Activated CD8-positive, alpha-beta memory T cell treated with anti-CD3 and anti-CD28 coated beads for 48 hours (primary cell): ENCODE measurements around the gene C4BPB.

Experiments
- DNase-seq, 3 experiments: peaks; one replicate each; pipeline ENCODE4 v3.0.0-alpha.2; 2020; ENCODE audit warnings: low read depth in 2 of 3, low spot score in 2 of 3

The C4BPB gene

DNA sequence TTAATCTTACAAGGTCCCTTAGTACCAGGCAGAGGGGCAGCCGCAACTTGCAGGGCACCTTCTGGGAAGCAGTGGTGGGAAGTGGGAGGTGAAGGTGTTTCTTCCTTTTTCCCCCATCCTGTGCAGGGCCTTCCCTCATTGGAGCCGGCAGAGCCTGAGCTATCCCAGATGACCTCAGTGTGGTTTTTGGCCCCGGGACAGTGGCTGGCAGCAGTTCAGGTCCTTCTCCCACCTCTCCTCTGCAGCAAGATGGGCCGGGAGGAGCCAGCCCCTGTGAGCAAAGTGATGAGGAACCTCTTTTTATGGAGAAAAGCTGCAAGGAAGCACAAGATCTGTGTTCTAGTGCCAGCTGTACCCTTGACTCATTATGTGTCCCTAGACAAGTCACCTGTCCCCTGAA is 28.8 kb upstream of the C4BPB start:
- no peak for DNase-seq

GRCh38 chr1:207060596-207060995 is 28.1 kb upstream of the C4BPB start:
- no peak for DNase-seq

DNA sequence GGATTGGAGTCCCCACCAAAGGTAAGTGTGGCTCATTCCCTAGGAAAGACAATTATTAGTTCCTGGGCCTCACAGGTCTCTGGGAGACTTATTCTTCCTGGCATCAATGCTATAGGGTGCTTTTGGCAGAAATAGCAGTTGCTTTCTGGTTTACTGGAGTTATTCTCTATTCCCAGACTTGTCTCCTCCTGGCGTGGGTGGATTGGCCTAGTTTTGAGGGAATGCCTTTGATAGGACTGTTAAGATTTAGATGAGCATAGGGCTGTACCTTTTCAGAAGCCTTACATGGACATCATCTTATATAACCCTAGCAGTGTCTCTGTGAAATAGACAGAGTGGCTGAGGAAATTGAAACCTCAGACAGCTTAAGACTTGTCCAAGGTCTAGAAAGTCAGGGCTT is 26.6 kb upstream of the C4BPB start:
- no peak for DNase-seq

GRCh38 chr1:207063014-207063413 is 25.6 kb upstream of the C4BPB start:
- no peak for DNase-seq

DNA sequence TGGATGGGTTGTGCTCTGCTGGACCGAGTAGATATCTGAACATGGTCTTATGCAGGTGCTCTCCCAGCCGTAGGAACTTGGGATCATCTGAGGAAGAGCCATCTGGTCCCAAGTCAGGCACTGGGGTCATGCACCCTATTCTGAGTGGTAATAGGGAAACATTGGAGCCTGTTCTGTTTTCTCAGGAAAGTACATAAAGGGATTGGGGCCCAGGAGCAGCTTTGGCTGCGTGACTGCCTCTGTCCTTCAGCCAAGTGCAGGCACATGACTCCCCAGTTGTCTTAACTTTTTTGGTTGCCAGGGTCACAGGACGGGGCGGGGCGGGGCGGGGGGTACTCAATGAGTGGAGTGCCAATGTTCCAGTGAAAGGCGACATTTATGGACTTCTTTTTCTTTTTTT is 24.1 kb upstream of the C4BPB start:
- DNase-seq, result no peak

- no peak for DNase-seq
Measured at GRCh38 chr1:207067185-207067584, 21.5 kb upstream of the C4BPB start.

- no peak for DNase-seq
Measured at GRCh38 chr1:207067665-207068064, 21.0 kb upstream of the C4BPB start.

GRCh38 chr1:207069061-207069460 is 19.6 kb upstream of the C4BPB start:
- DNase-seq, result no peak

- no peak for DNase-seq
Measured at GRCh38 chr1:207069858-207070506, 18.7 kb upstream of the C4BPB start.

DNA sequence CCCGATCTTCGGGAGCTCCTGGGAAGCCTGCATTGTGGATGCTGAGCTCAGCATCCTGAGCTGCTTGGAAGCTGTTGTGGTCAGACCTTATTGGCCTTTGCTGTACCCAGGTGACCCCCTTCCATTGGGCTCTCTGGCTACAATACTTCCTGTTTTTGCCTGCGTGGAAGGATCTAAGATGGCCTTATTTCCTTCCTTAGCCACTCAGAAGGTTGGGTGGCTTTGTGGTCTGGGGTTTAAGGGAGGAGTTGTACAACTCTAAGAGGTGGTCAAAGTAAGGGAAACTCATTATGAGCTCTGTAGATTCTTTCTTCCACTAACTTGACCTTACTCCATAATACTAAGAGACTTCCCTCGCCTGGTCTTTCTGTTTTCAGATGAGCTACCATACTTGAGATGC is 17.8 kb upstream of the C4BPB start:
- DNase-seq, result no peak

DNA sequence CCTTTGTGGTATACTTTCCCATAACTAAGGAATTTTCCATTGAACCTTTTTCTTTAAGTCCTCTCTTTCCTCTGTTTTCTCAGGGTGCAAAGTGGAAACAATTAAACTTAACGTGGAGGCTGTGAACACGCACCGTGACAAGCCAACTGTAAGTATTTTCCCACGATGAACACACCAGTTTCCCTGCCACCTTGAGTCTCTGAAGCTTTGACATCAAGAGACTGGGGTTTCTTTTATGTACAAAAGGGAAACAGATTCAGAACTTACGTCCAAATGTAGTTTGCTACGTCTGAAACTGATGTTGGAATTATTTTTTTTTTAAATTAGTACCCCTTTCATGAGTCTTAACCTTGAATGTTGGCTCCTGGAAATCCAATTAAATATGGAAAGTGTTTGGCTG is 17.2 kb upstream of the C4BPB start:
- DNase-seq, result no peak

DNA sequence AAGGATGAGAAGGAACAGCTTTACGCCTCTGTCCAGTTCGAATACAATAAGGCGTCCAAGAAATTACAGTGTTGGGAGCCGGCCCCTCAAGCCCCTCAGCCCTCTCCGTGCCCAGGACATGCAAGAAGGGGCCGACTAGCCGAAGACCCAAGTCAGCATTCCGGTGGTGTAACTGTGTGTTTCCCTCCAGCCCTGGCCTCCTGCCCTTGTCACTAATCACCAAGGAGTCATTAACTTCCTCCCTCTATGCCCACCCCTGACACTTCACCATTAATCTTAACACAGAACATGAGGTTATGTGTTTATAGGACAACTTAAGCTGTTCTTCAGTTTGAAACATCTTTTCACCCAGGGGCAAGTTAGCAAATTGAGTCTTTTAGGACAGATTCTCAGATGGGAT is 16.4 kb upstream of the C4BPB start:
- DNase-seq, result no peak

DNA sequence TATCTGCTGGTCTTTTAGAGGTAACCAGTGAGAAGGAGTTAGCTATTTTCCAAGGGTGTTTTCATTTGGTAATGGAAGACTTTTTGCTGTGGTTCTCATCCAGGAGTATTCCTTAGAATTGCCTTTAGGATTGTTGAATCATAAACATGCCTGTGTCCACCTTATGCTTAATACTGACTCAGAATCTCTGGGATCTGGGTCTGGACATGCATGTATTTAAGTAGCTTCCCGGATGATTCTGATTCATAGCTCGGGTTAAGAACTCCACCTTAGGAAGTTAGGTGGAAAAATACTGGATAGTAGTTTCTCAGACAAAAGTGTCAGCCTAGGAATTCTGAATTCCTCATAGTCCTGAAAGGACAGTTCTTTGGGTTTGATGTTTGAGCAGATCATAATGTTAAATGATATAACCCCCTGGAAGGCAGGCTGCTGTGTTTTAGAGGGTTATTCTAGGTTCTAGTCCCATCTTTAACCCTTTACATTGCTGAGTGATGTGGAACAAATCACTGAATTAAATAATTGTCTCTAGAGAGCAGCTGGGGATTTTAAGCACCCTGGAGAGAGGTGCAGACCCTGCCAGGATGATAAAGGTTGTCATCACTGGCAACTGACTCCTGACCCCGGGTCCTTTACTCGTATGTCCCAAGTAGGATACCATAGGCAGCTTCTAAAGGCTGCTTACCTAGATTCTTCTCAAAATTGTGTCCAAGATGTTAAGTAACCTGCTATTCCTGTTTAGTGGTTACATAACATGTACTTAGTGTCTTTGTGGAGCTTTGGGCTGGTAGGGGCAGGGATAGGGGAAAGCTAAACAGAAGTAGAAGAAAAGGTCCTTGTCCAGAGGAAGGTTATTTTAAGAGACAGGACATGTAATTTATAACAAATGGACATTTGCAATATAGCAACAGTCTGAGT is 14.5 kb upstream of the C4BPB start:
- DNase-seq, result no peak

DNA sequence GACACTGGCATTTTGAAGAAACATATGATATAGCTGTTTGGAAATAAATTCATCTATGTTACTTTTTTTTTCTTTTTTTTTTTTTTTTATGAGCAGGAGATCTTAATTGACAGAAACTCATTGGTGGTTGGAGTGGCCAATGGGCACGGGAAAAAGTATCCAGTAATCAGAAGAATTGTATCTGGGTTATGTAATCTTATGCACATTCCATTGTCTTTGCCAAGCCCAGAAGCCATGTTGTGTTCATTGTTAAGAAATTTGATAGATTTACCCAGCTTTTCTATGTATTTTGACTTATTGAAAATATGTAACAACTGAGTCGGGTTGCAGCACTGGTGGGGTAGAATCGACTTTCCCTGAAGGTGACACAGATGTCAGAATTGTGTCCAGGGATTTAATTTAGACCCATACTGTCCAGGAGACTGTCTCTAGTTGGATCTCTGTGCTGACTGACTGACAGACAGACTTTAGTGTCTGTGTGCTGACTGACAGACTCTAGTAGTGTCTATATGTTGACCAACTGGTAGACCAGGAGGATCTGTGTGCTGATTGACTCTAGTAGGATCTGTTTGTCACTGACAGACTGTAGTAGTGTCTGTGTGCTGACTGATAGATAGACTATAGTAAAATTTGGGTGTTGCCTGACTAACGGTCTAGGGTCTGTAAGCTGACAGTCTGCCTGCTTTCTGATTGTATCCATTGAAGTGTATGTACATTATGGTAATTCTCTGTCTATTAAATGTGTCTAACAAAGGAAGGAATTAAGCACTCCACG is 12.3 kb upstream of the C4BPB start:
- DNase-seq, result no peak

DNA sequence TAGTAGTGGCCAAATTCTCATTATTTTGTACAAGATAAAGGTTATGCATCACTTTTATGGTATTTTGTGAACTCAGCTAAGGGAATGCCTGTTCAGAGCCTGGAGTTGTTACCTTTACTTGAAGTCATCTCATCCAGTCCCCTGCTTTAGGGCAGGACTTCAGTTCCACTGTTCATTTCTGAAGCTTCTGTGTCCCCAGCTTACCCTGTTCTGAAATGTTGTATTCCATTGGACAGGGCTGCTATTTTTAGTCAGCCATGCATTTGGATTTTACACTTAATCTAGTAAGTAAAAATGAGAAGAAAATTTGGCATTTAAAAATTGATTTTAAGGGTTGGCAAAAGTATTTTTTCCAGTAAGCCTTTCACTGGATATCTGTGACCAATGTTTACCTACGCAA is 11.6 kb upstream of the C4BPB start:
- no peak for DNase-seq

DNA sequence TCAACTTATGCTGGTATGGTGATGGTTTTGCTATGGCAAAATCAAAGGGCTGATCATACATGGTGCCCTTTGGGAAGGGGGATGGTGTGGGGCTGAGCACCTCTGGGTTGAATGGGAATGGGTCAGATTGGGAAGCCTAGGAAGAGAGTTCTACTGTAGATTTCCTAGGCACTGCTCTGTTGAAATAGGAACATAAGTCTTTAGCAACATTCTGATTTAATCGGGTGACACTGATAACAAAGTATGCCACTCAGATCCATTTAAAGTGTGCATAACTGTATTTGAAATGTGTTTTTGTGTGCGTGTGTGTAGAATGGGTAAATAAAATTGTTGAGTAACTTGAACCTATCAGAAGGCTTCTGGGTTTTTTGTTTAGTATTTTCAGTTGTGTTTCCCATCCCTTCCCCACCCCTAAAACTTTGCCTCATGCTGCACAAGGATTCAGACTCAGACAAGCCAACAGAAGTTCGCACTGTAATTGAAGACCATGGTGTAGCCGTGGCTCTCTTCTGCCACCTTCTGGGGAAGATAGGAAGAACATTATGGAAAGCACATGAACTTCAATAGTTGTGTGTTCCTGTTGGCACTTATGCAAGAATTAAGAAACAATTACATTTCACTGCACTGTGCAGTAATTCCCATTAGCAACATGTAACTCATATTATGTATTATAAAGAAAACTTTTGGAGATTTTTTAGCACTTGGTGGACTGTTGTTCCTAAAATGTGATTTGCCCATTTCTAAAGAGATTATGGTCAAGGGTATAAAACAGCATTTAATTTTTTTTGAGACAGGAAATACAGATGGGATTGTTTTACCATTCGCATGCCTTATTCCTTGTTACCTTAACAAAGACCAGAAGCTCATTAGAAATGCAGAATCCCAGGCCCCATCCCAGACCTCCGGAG is 10.9 kb upstream of the C4BPB start:
- peak in 1 of 3 experiments; percentile 40 for DNase-seq

DNA sequence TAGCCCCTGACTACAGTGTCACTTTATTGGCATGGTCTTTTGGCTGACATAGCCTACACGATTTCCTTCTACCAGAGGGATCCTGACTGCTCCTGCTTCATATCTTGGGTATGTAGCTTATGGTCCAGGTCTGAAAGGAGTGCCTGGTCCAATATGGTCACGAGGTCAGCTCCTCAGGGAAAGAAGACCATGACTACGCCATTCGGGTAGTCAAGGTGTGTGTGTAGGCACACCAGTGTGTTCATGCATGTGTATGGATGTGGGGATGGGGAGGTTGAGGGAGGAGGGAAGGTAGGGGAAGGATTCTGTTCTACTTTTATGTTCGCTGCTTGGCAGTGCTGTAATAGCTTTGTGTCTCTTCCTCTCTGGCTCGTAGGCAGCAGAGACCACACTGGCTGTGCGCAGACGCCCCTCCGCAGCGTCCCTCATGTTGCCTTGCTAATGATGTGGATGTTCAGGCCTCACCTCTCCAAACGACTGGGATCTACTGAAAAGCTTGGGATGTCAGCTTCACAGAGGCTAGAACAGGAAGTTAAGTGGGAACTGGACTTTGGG is 10.0 kb upstream of the C4BPB start:
- no peak for DNase-seq

DNA sequence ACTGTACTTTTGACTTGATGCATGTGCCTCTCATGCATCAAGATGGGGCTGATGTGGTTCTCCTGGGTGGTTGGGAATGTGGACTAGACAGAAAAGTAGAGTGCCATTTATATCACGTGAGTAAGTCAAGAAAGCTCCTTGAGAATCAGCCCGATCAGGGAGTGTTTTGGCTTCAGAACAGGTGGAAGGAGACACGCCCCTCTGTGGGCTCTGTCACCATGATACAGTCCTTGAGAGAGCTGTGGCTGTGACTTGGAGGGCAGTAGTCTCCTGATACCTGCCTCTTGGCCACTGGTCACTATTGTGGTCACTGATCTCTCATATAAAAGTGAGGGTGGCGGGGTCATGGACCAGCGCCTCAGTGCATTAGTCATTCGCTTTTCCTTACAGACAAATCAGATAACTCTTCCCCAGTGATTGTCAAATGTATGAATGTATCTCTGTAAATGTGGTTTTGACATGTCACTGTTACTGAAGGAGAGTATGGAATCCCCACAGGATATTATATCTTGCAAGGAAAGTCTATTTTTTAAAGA is 8.9 kb upstream of the C4BPB start:
- DNase-seq, result no peak

DNA sequence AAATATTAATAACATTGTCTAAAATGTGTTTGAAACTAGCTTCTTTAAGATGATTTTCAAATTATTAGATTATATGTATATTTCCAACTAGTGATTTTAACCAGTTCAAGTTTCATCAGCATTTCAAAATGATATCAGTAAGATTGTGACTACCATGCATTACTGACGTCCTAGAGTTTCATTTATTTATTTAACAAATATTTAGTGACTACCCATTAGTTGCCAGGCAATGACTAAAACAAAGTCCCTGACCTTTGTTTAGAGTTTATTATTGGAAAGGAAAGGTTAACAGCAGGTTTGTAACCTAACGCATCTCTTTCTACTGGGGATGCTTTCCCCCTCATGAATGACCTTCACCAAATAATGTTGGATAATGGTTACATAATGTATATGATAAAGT is 7.6 kb upstream of the C4BPB start:
- no peak for DNase-seq

- no peak for DNase-seq
Measured at GRCh38 chr1:207081806-207082205, 6.9 kb upstream of the C4BPB start.
